GM23338 (cell line): ENCODE measurements around the gene SLCO3A1. TPM values are rescaled to one million over a fixed set of nuclear protein-coding genes. Genes with fewer than 3 reads are reported as not detected.
"Not testable (repeated sequence)": the region's sequence is repeated elsewhere in the genome, so short reads cannot be mapped to it uniquely, and the experiment has no call there.

Experiments
- ATAC-seq: fragments of 200-7000 bp; cut with Tn5 transposase; 3 replicates; pipeline ENCODE4 v1.9.1; 2020
- DNase-seq: peaks from one replicate; pipeline ENCODE4 v3.0.0-alpha.2; 2015; ENCODE audit warnings: low spot score
- H2AFZ ChIP-seq: fragments of 200-600 bp; sonication (generic); 2 replicates; pipeline ENCODE4 v1.8.0; 2016; ENCODE audit warnings: antibody characterized with exemption, mild to moderate bottlenecking, moderate library complexity
- H3F3A ChIP-seq: fragments of 200-600 bp; sonication (generic); replicated peaks from 2 replicates; pipeline ENCODE4 v1.8.0; 2017; ENCODE audit warnings: antibody characterized with exemption, mixed run types, low read depth
- H3K27ac ChIP-seq: fragments of 200-600 bp; sonication (generic); 2 replicates; pipeline ENCODE4 v1.6.1; 2016; ENCODE audit warnings: low read depth
- H3K27me3 ChIP-seq: fragments of 200-600 bp; sonication (generic); 2 replicates; pipeline ENCODE4 v1.8.0; 2016; ENCODE audit warnings: mild to moderate bottlenecking, mixed run types, moderate library complexity; ENCODE audit not compliant: insufficient read depth
- H3K36me3 ChIP-seq: fragments of 200-600 bp; sonication (generic); 2 replicates; pipeline ENCODE4 v1.8.0; 2016; ENCODE audit warnings: mild to moderate bottlenecking; ENCODE audit not compliant: insufficient read depth
- H3K4me1 ChIP-seq: fragments of 200-600 bp; sonication (generic); 2 replicates; pipeline ENCODE4 v1.8.0; 2016; ENCODE audit warnings: mild to moderate bottlenecking, moderate library complexity; ENCODE audit not compliant: insufficient read depth
- H3K4me2 ChIP-seq: fragments of 200-600 bp; sonication (generic); 2 replicates; pipeline ENCODE4 v1.7.1; 2017; ENCODE audit warnings: mixed run types
- H3K4me3 ChIP-seq: fragments of 200-600 bp; sonication (generic); 2 replicates; pipeline ENCODE4 v1.6.1; 2016; ENCODE audit warnings: mixed run types
- H3K79me2 ChIP-seq: fragments of 200-600 bp; sonication (generic); replicated peaks from 2 replicates; pipeline ENCODE4 v1.8.0; 2017; ENCODE audit warnings: mild to moderate bottlenecking; ENCODE audit not compliant: insufficient read depth
- H3K9me2 ChIP-seq: fragments of 200-600 bp; sonication (generic); 2 replicates; pipeline ENCODE4 v1.8.0; 2017; ENCODE audit not compliant: insufficient read depth
- H4K20me1 ChIP-seq: fragments of 200-600 bp; sonication (generic); replicated peaks from 2 replicates; pipeline ENCODE4 v1.8.0; 2017; ENCODE audit warnings: mild to moderate bottlenecking; ENCODE audit not compliant: insufficient read depth
- H3K27ac Mint-ChIP-seq: 2 replicates; pipeline ENCODE4 v1.8.0; 2020; ENCODE audit warnings: inconsistent platforms, mild to moderate bottlenecking, moderate library complexity, mixed read lengths
- H3K27me3 Mint-ChIP-seq: 3 replicates; pipeline ENCODE4 v1.8.0; 2022; ENCODE audit warnings: low read depth, mild to moderate bottlenecking, moderate library complexity, mixed read lengths, inconsistent platforms; ENCODE audit not compliant: insufficient read depth, poor library complexity
- H3K36me3 Mint-ChIP-seq: 3 replicates; pipeline ENCODE4 v1.8.0; 2021; ENCODE audit warnings: low read depth, mild to moderate bottlenecking, inconsistent platforms, moderate library complexity, mixed read lengths
- H3K4me1 Mint-ChIP-seq: 3 replicates; pipeline ENCODE4 v1.8.0; 2020; ENCODE audit warnings: mild to moderate bottlenecking, inconsistent platforms, mixed read lengths
- H3K4me3 Mint-ChIP-seq: 3 replicates; pipeline ENCODE4 v1.8.0; 2021; ENCODE audit warnings: moderate library complexity, mild to moderate bottlenecking, inconsistent platforms, mixed read lengths
- H3K9me3 Mint-ChIP-seq: 3 replicates; pipeline ENCODE4 v1.8.0; 2020; ENCODE audit warnings: moderate library complexity, mild to moderate bottlenecking, inconsistent platforms, mixed read lengths
- CREB1 ChIP-seq: fragments of 250-450 bp; sonication (Bioruptor Pico); IDR thresholded peaks from 2 replicates; pipeline ENCODE4 v1.5.0; 2020; ENCODE audit warnings: low read depth, mild to moderate bottlenecking, moderate library complexity
- JUNB ChIP-seq: IDR thresholded peaks from one replicate; pipeline ENCODE4 v1.6.1; 2016; ENCODE audit warnings: antibody characterized with exemption; ENCODE audit not compliant: unreplicated experiment
- NANOG ChIP-seq: IDR thresholded peaks from 2 replicates; pipeline ENCODE4 v1.6.1; 2016; ENCODE audit warnings: antibody characterized with exemption, borderline replicate concordance
- STAT1 ChIP-seq: IDR thresholded peaks from one replicate; pipeline ENCODE4 v1.6.1; 2016; ENCODE audit warnings: antibody characterized with exemption; ENCODE audit not compliant: unreplicated experiment
- ZNF331 ChIP-seq: fragments of 250-450 bp; sonication (Bioruptor Pico); IDR thresholded peaks from 2 replicates; pipeline ENCODE4 v1.5.0; 2020; ENCODE audit warnings: low read depth, mild to moderate bottlenecking, moderate library complexity
- polyA plus RNA-seq: library from polyadenylated mRNA; unstranded; fragments of >200 nt; fragmentation: Nextera tagmentation; extraction: Ambion mirVana; gene quantifications from 2 replicates; pipeline ENCODE4 v1.2.1, GENCODE V29; 2016
- total RNA-seq: library from RNA; depleted of rRNA; stranded (reverse); fragments of >200 nt; shearing (Covaris generic); gene quantifications from 2 replicates; pipeline ENCODE4 v1.2.3, GENCODE V29; 2014
- TF ChIP-seq, protein P1 (sequence below): IDR thresholded peaks from 2 replicates; pipeline ENCODE4 v1.6.1; 2016; ENCODE audit warnings: antibody characterized with exemption
- TF ChIP-seq, protein P2 (sequence below): fragments of 250-450 bp; sonication (Bioruptor Pico); IDR thresholded peaks from 2 replicates; pipeline ENCODE4 v1.5.0; 2020; ENCODE audit warnings: mild to moderate bottlenecking, moderate library complexity

SLCO3A1 gene
- total and polyA plus RNA-seq, 2 experiments from 2014 or later, result 7.3 to 9.4 TPM

DNA sequence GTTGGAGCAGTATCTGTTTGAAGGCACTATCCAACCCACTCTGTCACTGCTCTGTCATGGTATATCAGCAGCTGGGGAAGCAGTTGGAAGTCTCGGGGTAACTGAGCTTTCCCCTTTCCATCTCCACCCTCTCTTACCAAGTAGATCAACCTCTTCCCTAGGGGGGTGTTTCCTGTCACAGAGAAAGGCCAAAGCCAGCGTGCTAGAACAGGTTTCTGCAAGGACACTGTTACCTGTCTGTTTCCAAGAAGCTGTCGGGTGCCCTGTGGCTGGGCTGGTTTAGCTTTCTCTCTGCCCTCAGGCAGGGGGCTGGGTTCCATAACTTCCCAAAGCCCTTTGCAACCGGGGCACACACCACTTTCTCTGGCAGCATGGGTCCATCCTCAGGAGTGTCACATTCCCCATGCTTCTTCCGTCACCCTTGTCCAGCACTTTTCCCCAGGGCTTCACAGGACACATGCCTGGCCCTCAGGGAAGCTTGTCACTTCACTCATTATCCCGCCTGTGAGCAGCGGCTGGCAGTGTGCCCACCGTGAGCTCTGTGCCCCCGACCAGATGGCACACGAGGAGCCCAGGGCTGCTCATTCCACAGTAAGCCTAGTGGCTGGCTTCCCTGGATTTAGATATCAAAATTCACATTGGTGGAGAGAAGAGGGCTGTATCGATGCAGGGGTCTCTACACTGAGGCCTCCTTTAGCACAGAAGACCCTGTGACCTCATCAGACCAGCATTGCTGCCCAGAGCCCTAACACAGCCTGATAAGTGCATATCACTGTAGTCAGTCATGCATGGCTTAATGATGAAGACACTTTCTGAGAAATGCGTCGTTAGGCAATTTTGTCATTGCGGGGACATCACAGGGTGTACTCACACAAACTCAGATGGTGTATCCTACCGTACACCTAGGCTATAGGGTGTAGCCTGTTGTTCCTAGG, 205.8 kb downstream of the SLCO3A1 start (continued):
- no peak for TF ChIP-seq STAT1
- no peak for TF ChIP-seq CREB1
- TF ChIP-seq NANOG, result no peak
- TF ChIP-seq, protein P1, sequence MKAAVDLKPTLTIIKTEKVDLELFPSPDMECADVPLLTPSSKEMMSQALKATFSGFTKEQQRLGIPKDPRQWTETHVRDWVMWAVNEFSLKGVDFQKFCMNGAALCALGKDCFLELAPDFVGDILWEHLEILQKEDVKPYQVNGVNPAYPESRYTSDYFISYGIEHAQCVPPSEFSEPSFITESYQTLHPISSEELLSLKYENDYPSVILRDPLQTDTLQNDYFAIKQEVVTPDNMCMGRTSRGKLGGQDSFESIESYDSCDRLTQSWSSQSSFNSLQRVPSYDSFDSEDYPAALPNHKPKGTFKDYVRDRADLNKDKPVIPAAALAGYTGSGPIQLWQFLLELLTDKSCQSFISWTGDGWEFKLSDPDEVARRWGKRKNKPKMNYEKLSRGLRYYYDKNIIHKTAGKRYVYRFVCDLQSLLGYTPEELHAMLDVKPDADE, result no peak

DNA sequence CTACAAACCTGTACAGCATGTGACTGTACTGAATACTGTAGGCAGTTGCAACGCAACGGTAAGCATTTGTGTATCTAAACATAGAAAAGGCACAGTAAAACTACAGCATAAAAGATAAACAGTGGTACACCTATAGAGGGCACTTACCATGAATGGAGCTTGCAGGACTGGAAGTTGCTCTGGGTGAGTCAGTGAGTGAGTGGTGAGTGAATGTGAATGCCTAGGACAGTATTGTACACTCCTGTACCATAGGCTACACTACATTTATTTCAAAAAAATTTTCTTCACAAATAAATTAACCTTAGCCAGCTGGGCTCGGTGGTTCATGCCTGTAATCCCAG, 206.4 kb downstream of the SLCO3A1 start:
- H3K4me1 Mint-ChIP-seq, H3K4me3 Mint-ChIP-seq, H3K4me1 ChIP-seq, H3K27ac Mint-ChIP-seq, H3K79me2 ChIP-seq, ATAC-seq, H3K27me3 Mint-ChIP-seq, H3K9me2 ChIP-seq, H3F3A ChIP-seq, H4K20me1 ChIP-seq, H3K4me3 ChIP-seq, H3K27ac ChIP-seq, H3K9me3 Mint-ChIP-seq, DNase-seq, H3K36me3 ChIP-seq, H3K36me3 Mint-ChIP-seq, H3K27me3 ChIP-seq, H2AFZ ChIP-seq, H3K4me2 ChIP-seq: not testable (repeated sequence)

DNA sequence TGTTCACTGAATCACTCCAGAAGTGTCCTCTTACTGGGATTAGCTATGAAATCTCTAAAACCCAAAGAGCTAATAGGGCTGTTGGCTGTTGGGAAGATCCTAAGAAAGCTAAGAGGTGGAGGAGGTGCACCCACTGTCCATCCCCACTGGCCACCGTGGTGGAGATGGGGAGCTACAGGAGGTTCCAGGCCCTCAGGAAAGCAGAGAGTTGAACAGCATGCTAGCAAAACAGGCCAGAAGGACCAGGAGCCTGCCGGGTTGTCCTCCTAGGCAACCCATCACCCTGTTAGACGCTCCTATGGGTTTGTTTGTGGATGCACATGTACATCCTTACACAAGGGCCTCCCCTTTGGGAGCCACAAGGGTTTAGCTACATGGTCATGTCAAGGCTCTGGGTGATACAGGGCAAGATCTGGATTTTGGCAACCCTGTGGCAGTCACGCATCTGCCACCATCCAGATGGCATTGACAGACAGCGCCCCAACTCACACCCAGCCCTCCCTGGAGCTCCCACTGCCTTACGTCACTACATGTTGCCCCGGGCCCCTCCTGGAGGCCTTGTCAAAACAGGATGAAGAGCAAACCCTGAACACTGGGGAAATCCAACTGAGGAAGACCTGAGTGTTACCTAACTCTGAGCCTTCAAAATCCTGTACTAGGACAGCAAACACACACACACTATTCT, 208.1 kb downstream of the SLCO3A1 start:
- TF ChIP-seq, protein P2, sequence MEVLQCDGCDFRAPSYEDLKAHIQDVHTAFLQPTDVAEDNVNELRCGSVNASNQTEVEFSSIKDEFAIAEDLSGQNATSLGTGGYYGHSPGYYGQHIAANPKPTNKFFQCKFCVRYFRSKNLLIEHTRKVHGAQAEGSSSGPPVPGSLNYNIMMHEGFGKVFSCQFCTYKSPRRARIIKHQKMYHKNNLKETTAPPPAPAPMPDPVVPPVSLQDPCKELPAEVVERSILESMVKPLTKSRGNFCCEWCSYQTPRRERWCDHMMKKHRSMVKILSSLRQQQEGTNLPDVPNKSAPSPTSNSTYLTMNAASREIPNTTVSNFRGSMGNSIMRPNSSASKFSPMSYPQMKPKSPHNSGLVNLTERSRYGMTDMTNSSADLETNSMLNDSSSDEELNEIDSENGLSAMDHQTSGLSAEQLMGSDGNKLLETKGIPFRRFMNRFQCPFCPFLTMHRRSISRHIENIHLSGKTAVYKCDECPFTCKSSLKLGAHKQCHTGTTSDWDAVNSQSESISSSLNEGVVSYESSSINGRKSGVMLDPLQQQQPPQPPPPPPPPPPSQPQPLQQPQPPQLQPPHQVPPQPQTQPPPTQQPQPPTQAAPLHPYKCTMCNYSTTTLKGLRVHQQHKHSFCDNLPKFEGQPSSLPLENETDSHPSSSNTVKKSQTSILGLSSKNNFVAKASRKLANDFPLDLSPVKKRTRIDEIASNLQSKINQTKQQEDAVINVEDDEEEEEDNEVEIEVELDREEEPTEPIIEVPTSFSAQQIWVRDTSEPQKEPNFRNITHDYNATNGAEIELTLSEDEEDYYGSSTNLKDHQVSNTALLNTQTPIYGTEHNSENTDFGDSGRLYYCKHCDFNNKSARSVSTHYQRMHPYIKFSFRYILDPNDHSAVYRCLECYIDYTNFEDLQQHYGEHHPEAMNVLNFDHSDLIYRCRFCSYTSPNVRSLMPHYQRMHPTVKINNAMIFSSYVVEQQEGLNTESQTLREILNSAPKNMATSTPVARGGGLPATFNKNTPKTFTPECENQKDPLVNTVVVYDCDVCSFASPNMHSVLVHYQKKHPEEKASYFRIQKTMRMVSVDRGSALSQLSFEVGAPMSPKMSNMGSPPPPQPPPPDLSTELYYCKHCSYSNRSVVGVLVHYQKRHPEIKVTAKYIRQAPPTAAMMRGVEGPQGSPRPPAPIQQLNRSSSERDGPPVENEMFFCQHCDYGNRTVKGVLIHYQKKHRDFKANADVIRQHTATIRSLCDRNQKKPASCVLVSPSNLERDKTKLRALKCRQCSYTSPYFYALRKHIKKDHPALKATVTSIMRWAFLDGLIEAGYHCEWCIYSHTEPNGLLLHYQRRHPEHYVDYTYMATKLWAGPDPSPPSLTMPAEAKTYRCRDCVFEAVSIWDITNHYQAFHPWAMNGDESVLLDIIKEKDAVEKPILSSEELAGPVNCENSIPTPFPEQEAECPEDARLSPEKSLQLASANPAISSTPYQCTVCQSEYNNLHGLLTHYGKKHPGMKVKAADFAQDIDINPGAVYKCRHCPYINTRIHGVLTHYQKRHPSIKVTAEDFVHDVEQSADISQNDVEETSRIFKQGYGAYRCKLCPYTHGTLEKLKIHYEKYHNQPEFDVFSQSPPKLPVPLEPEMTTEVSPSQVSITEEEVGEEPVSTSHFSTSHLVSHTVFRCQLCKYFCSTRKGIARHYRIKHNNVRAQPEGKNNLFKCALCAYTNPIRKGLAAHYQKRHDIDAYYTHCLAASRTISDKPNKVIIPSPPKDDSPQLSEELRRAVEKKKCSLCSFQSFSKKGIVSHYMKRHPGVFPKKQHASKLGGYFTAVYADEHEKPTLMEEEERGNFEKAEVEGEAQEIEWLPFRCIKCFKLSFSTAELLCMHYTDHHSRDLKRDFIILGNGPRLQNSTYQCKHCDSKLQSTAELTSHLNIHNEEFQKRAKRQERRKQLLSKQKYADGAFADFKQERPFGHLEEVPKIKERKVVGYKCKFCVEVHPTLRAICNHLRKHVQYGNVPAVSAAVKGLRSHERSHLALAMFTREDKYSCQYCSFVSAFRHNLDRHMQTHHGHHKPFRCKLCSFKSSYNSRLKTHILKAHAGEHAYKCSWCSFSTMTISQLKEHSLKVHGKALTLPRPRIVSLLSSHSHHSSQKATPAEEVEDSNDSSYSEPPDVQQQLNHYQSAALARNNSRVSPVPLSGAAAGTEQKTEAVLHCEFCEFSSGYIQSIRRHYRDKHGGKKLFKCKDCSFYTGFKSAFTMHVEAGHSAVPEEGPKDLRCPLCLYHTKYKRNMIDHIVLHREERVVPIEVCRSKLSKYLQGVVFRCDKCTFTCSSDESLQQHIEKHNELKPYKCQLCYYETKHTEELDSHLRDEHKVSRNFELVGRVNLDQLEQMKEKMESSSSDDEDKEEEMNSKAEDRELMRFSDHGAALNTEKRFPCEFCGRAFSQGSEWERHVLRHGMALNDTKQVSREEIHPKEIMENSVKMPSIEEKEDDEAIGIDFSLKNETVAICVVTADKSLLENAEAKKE (CRISPR knock-in tag), result no peak
- no peak for TF ChIP-seq ZNF331
- no peak for TF ChIP-seq JUNB
- peaks cover 4% of the 10 kb centered on the region for H3K27me3 Mint-ChIP-seq

More for the DNA sequence above, 208.1 kb downstream of the SLCO3A1 start:
- DNase-seq (no peak), ATAC-seq (no peak)
- no peak overlapping the region for H3K27ac ChIP-seq
- Mint-ChIP-seq H3K36me3 (no peaks in the 10 kb centered on the region), H3K27ac (no peak overlapping the region), H3K9me3 (no peaks in the 10 kb centered on the region), H3K4me1 (peaks cover 3% of the 10 kb centered on the region; the same call in 2 of the 3 replicates), H3K4me3 (no peak overlapping the region)
- H3K4me2 ChIP-seq, result no peak overlapping the region
- no peaks in the 10 kb centered on the region for H3K36me3 ChIP-seq
- H4K20me1 ChIP-seq, result no peaks in the 10 kb centered on the region; the same call in 1 of the 2 replicates
- no peaks in the 10 kb centered on the region for H3K4me1 ChIP-seq
- H3K79me2 ChIP-seq, result no peaks in the 10 kb centered on the region
- no peaks in the 10 kb centered on the region for H3K27me3 ChIP-seq
- H2AFZ ChIP-seq, result no peak overlapping the region
- H3F3A ChIP-seq, result no peaks in the 10 kb centered on the region
- H3K4me3 ChIP-seq, result no peak overlapping the region
- H3K9me2 ChIP-seq, result no peaks in the 10 kb centered on the region; the same call in 1 of the 2 replicates
